Measurements from ENCODE around the gene IL6ST.
"Not testable (repeated sequence)": the region's sequence is repeated elsewhere in the genome, so short reads cannot be mapped to it uniquely, and the experiment has no call there.

IL6ST gene

GRCh38 chr5:55994495-55994997 is at the start of gene IL6ST:
Gene IL6ST (minus strand): TSS chr5:55994963. CDS start chr5:55976278, 18,685 bp downstream.
- no peak for TF ChIP-seq CTCF (IDR thresholded peaks at IDR 0.05)
- Histone ChIP-seq H3K4me3 (peak within 1 kb of the TSS; percentile 94), H3K27ac (peak within 1 kb of the TSS; percentile 94 to 100)
- peak; percentile 87 for DNase-seq (ENCODE audit: low spot score)

- H3K4me3 ChIP-seq, result no peak overlapping the region
- no peak for DNase-seq (ENCODE audit: low spot score)
- TF ChIP-seq CTCF (IDR thresholded peaks at IDR 0.05), result no peak
- no peak overlapping the region for H3K27ac ChIP-seq
Measured at GRCh38 chr5:56039985-56040384, 45.2 kb upstream of the IL6ST start.

GRCh38 chr5:56038206-56038605 is 43.4 kb upstream of the IL6ST start:
- not testable (repeated sequence) for H3K27ac ChIP-seq; H3K4me3 ChIP-seq; DNase-seq (ENCODE audit: low spot score)

GRCh38 chr5:56037531-56038010 is 42.8 kb upstream of the IL6ST start:
- no peak for DNase-seq (ENCODE audit: low spot score)
- no peak overlapping the region for H3K4me3 ChIP-seq
- TF ChIP-seq CTCF (IDR thresholded peaks at IDR 0.05), result no peak
- no peak overlapping the region for H3K27ac ChIP-seq

GRCh38 chr5:56035394-56035793 is 40.6 kb upstream of the IL6ST start:
- not testable (repeated sequence) for H3K27ac ChIP-seq; DNase-seq (ENCODE audit: low spot score); H3K4me3 ChIP-seq

- not testable (repeated sequence) for H3K27ac ChIP-seq; H3K4me3 ChIP-seq; DNase-seq (ENCODE audit: low spot score)
Measured at GRCh38 chr5:56029871-56030630, 35.3 kb upstream of the IL6ST start.

GRCh38 chr5:56029457-56029856 is 34.7 kb upstream of the IL6ST start:
- H3K4me3 ChIP-seq, result no peak overlapping the region
- no peak for TF ChIP-seq CTCF (IDR thresholded peaks at IDR 0.05)
- no peak overlapping the region for H3K27ac ChIP-seq
- DNase-seq (ENCODE audit: low spot score), result no peak

GRCh38 chr5:56028708-56029107 is 33.9 kb upstream of the IL6ST start:
- Histone ChIP-seq H3K27ac (no peak overlapping the region), H3K4me3 (no peak overlapping the region)
- no peak for DNase-seq (ENCODE audit: low spot score)
- no peak for TF ChIP-seq CTCF (IDR thresholded peaks at IDR 0.05)
